Adrenal gland (tissue), 5 donors: ENCODE results near the gene TARM1.

ENCODE experiments used
- CTCF ChIP-seq, 6 experiments: fragments of 450-650 bp in 4 of 6; fragments of 200-600 bp in 2 of 6; sonication (generic) in 1 of 6; IDR thresholded peaks; 1 replicate in 5 of 6; 2 replicates in 1 of 6; pipeline versions ENCODE4 v1.5.1 to v1.8.0; 2016 to 2021; ENCODE audit warnings: antibody characterized with exemption in 6 of 6, mild to moderate bottlenecking in 2 of 6, moderate library complexity in 1 of 6
- POLR2A ChIP-seq, 2 donors: fragments of 450-650 bp; IDR thresholded peaks; one replicate each; pipeline ENCODE4 v1.6.1; 2017; ENCODE audit warnings: antibody characterized with exemption in 2 of 2, mild to moderate bottlenecking in 2 of 2, moderate library complexity in 1 of 2
- donor health status: DM: no; HTN: no; CAD: no.

- TF ChIP-seq CTCF (IDR thresholded peaks at IDR 0.05) (no peak), POLR2A (IDR thresholded peaks at IDR 0.05) (no peak)
Measured at GRCh38 chr19:54062643-54063042, 18.5 kb downstream of the TARM1 start.
